CD8-positive, alpha-beta memory T cell (primary cell): Measurements from ENCODE around the gene C16orf96. TPM values are rescaled to one million over a fixed set of nuclear protein-coding genes. Genes with fewer than 3 reads are reported as not detected.
"Not testable (repeated sequence)": the region's sequence is repeated elsewhere in the genome, so short reads cannot be mapped to it uniquely, and the experiment has no call there.

Source experiments
- CTCF ChIA-PET: fragments of 350-600 bp; sonication (Branson Sonifier 250); formaldehyde crosslinking; loops from one replicate; lab custom pipeline; 2021; ENCODE audit warnings: antibody characterized with exemption; lab: Charles Lee
- POLR2A ChIA-PET: fragments of 350-600 bp; sonication (Branson Sonifier 250); formaldehyde crosslinking; loops from one replicate; lab custom pipeline; 2021; ENCODE audit warnings: antibody characterized with exemption; lab: Charles Lee
- DNase-seq, 5 donors: peaks; one replicate each; pipeline versions ENCODE4 v3.0.0 to v3.0.0-alpha.2; 2020 to 2022; ENCODE audit warnings: mixed read lengths in 1 of 5
- H3K27ac ChIP-seq: one replicate; pipeline ENCODE4 v1.7.0; 2013; ENCODE audit warnings: low read depth, mild to moderate bottlenecking, low read length, moderate library complexity
- H3K27me3 ChIP-seq: 2 replicates; pipeline ENCODE4 v1.7.0; 2013; ENCODE audit warnings: low read length, mild to moderate bottlenecking; ENCODE audit not compliant: insufficient read depth, poor library complexity, severe bottlenecking
- H3K36me3 ChIP-seq: 2 replicates; pipeline ENCODE4 v1.7.0; 2013; ENCODE audit warnings: mild to moderate bottlenecking, low read length, moderate library complexity; ENCODE audit not compliant: insufficient read depth
- H3K4me1 ChIP-seq: 2 replicates; pipeline ENCODE4 v1.7.0; 2013; ENCODE audit warnings: mild to moderate bottlenecking, low read length, moderate library complexity; ENCODE audit not compliant: insufficient read depth
- H3K4me3 ChIP-seq: 2 replicates; pipeline ENCODE4 v1.7.0; 2013; ENCODE audit warnings: mild to moderate bottlenecking, low read length
- H3K9me3 ChIP-seq: 2 replicates; pipeline ENCODE4 v1.7.0; 2013; ENCODE audit warnings: mild to moderate bottlenecking, low read length
- H3K27ac Mint-ChIP-seq, 8 donors: one replicate each; pipeline ENCODE4 v1.8.0; 2020 to 2021; ENCODE audit warnings: mixed read lengths in 8 of 8, mild to moderate bottlenecking in 6 of 8, inconsistent platforms in 3 of 8, moderate library complexity in 3 of 8
- H3K27me3 Mint-ChIP-seq, 2 donors: one replicate each; pipeline ENCODE4 v1.8.0; 2020 to 2021; ENCODE audit warnings: mixed read lengths in 2 of 2, mild to moderate bottlenecking in 1 of 2, moderate library complexity in 1 of 2
- H3K36me3 Mint-ChIP-seq, 3 donors: one replicate each; pipeline ENCODE4 v1.8.0; 2020 to 2021; ENCODE audit warnings: mixed read lengths in 3 of 3, inconsistent platforms in 1 of 3, mild to moderate bottlenecking in 1 of 3
- H3K4me1 Mint-ChIP-seq, 3 donors: one replicate each; pipeline ENCODE4 v1.8.0; 2020 to 2021; ENCODE audit warnings: mixed read lengths in 3 of 3, inconsistent platforms in 1 of 3, mild to moderate bottlenecking in 1 of 3
- H3K4me3 Mint-ChIP-seq, 7 donors: one replicate each; pipeline ENCODE4 v1.8.0; 2020 to 2021; ENCODE audit warnings: mixed read lengths in 7 of 7, mild to moderate bottlenecking in 6 of 7, moderate library complexity in 4 of 7, inconsistent platforms in 2 of 7
- H3K9me3 Mint-ChIP-seq, 5 donors: one replicate each; pipeline ENCODE4 v1.8.0; 2020 to 2022; ENCODE audit warnings: mixed read lengths in 5 of 5, mild to moderate bottlenecking in 3 of 5, moderate library complexity in 2 of 5, inconsistent platforms in 1 of 5
- polyA plus RNA-seq: library from polyadenylated mRNA; unstranded; fragments of 300-500 nt; fragmentation: Illumina TruSeq; gene quantifications from one replicate; pipeline ENCODE4 v1.2.3, GENCODE V29; 2021
- total RNA-seq, 2 experiments: library from RNA; stranded (reverse); gene quantifications; one replicate each; pipeline ENCODE4 v1.2.3, GENCODE V29; 2021

Gene C16orf96
- total and polyA plus RNA-seq, 3 experiments from 2014 or later, result 0.05 to 0.11 (median 0.07) TPM

DNA sequence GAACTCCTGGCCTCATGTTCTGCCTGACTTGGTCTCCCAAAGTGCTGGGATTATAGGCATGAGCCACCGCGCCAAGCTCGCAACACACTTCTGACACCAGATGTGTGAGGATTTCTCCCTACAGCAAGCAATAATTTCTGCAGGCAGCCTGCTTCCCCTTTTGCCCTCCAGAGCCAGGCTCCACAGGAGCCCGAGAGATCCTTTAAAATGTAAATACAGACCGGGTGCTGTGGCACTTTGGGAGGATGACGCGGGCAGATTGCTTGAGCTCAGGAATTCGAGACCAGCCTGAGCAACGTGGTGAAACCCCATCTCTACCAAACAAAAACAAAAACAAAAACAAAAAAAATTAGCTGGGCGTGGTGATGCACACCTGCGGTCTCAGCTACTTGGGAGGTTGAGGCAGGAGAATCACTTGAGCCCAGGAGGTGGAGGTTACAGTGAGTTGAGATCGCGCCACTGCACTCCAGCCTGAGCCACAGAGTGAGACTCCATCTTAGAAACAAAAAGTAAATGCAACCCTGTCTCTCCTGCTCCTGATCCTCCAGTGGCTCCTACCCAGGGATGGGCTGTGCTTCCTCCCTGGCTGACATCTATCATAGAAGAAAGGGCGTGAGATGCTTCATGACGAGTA is 14.7 kb downstream of the C16orf96 start:
- H3K4me1 Mint-ChIP-seq, result peaks cover 2 to 10% (median 8%) of the 10 kb centered on the region in 3 donors
- H3K36me3 Mint-ChIP-seq, result no peaks in the 10 kb centered on the region
- no peaks in the 10 kb centered on the region for H3K36me3 ChIP-seq
- H3K4me1 ChIP-seq, result no peaks in the 10 kb centered on the region
- no peak for DNase-seq
- H3K9me3 ChIP-seq, result no peaks in the 10 kb centered on the region
- CTCF ChIA-PET, result no interaction called here
- no peaks in the 10 kb centered on the region for H3K27me3 ChIP-seq
- H3K9me3 Mint-ChIP-seq, result no peaks in the 10 kb centered on the region
- no peak overlapping the region for H3K27ac ChIP-seq
- POLR2A ChIA-PET, result no interaction called here
- H3K4me3 ChIP-seq, result no peak overlapping the region
- H3K27me3 Mint-ChIP-seq, result peaks cover 0 to 5% of the 10 kb centered on the region in 2 donors
- no peak overlapping the region for H3K27ac Mint-ChIP-seq
- H3K4me3 Mint-ChIP-seq, result no peak overlapping the region

DNA sequence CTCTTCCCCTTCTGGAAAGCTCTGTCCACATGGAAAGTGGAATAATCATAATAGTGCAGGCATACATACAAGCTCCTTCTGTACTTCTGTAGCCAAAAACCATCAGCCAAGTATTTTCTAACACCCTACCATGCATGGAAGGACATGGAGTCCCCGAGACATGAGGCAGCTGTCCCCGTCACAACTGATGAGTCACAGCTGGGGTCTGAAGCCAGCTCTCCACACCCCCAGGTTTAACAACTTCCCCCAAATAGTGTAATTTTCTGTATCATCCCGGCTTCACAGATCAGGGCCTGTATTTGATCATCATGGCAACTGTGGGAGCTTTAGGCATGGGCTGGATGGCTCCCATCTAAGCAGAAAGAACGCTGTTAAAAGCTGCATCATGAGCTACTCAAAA is 16.6 kb downstream of the C16orf96 start:
- Mint-ChIP-seq H3K9me3 (no peaks in the 10 kb centered on the region), H3K36me3 (no peaks in the 10 kb centered on the region), H3K4me3 (no peak overlapping the region), H3K4me1 (no peaks in the 10 kb centered on the region), H3K27ac (no peak overlapping the region), H3K27me3 (peaks cover 0 to 5% of the 10 kb centered on the region in 2 donors)
- Histone ChIP-seq H3K36me3 (no peaks in the 10 kb centered on the region), H3K4me1 (no peaks in the 10 kb centered on the region), H3K4me3 (no peak overlapping the region), H3K27me3 (no peaks in the 10 kb centered on the region), H3K27ac (no peak overlapping the region), H3K9me3 (no peaks in the 10 kb centered on the region)
- ChIA-PET POLR2A (no interaction called here), CTCF (interaction anchor here (1.2 to 1.5 kb wide), 2 partner anchors 13 to 97 kb away, joined by 3 to 4 read pairs; partner anchors contain the start of gene HMOX2)
- no peak for DNase-seq

DNA sequence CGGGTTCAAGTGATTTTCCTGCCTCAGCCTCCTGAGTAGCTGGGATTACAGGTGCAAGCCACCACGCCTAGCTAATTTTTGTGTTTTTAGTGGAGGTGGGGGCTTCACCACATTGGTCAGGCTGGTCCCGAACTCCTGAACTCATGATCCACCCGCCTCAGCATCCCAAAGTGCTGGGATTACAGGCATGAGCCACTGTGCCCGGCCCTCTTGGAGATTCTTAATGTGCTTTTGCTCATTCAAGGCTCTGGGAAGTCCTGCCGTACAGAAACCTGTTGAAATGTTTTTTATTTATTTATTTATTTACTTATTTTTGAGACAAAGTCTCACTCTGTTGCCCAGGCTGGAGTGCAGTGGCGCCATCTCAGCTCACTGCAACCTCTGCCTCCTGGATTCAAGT is 17.8 kb downstream of the C16orf96 start:
- H3K4me1 Mint-ChIP-seq, H3K36me3 Mint-ChIP-seq, H3K9me3 Mint-ChIP-seq, H3K27ac ChIP-seq, H3K4me3 Mint-ChIP-seq, H3K27ac Mint-ChIP-seq, H3K4me1 ChIP-seq, H3K27me3 ChIP-seq, DNase-seq, H3K36me3 ChIP-seq, POLR2A ChIA-PET, H3K4me3 ChIP-seq, H3K9me3 ChIP-seq, H3K27me3 Mint-ChIP-seq: not testable (repeated sequence)
- CTCF ChIA-PET, result interaction anchor here (0.7 to 1.9 kb wide), 2 partner anchors 9 to 25 kb away, joined by 3 to 5 read pairs; no protein-coding TSS in a partner anchor

DNA sequence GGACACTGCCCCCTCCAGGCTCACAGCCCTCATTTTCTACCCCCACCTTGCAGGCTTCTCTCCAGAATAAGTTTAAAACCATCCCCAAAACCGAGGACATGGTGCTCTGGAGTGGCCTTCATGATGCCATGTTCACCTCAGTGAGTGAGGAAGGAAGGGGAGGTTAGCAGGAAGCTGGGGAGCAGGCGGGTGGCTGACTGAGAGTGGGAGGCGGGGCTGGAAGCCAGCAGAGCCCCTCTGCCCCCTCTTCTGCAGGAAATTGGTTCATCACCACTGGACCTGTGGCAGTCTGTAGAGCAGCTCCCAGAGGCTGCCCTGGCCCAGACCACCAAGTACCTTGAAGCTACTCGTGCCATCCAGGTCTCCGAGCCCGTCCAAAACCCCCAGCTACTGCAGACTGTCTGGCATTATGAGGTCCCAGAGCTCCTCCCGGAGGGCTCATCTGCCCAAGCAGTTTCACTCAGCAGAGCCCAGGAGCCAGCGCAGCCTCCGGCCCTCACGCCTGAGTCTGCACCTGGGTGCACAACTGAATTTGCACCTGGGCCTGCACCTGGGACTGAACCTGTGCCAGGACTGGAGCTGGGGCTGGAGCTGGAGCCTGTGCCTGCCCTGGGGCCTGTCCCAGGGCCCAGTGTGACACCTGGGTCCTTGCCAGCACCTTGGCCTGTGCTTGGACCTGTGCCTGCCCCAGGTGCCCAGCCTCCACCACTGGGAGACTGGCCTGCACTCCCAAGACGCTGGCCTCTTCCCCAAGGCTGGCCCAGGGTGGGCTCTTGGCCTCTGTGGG is 19.0 kb downstream of the C16orf96 start:
- Histone ChIP-seq H3K4me1 (no peaks in the 10 kb centered on the region), H3K36me3 (no peaks in the 10 kb centered on the region), H3K9me3 (no peaks in the 10 kb centered on the region), H3K27me3 (no peaks in the 10 kb centered on the region), H3K27ac (no peak overlapping the region), H3K4me3 (no peak overlapping the region)
- ChIA-PET CTCF (interaction anchor here (1.9 kb wide), 1 partner anchor 10 kb away, joined by 5 read pairs; no protein-coding TSS in a partner anchor), POLR2A (interaction anchor here (0.6 kb wide), 1 partner anchor 453 kb away, joined by 3 read pairs; no protein-coding TSS in a partner anchor)
- peak in 1 of 5 donors; percentile 3 for DNase-seq
- Mint-ChIP-seq H3K27me3 (peaks cover 0 to 5% of the 10 kb centered on the region in 2 donors), H3K9me3 (no peaks in the 10 kb centered on the region), H3K27ac (no peak overlapping the region), H3K36me3 (no peaks in the 10 kb centered on the region), H3K4me1 (no peaks in the 10 kb centered on the region), H3K4me3 (no peak overlapping the region)

DNA sequence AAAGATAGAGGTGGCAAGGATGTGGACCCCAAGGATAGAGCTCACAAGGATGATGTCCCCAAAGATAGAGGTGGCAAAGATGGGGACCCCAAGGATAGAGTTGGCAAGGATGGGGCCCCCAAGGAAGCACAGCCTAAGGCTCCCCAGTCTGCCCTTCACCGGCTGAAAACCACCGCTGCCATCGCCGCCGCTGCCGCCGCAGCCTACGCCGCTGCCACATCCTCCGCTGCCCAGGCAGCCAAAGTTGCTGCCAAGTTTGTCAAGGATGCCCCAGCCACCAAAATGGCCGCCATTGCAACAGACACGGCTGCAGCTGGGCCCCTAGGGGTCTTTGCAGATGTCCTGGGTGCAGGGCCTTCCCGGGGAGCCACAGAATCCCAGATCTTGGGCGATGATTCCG is 19.9 kb downstream of the C16orf96 start:
- H3K36me3 Mint-ChIP-seq, result no peaks in the 10 kb centered on the region
- Histone ChIP-seq H3K36me3 (no peaks in the 10 kb centered on the region), H3K4me3 (no peak overlapping the region), H3K4me1 (no peaks in the 10 kb centered on the region), H3K27me3 (no peaks in the 10 kb centered on the region), H3K9me3 (no peaks in the 10 kb centered on the region), H3K27ac (no peak overlapping the region)
- DNase-seq, result no peak
- no peaks in the 10 kb centered on the region for H3K9me3 Mint-ChIP-seq
- no peak overlapping the region for H3K4me3 Mint-ChIP-seq
- CTCF ChIA-PET, result no interaction called here
- POLR2A ChIA-PET, result no interaction called here
- H3K4me1 Mint-ChIP-seq, result no peaks in the 10 kb centered on the region
- no peak overlapping the region for H3K27ac Mint-ChIP-seq
- H3K27me3 Mint-ChIP-seq, result peaks cover 0 to 5% of the 10 kb centered on the region in 2 donors

DNA sequence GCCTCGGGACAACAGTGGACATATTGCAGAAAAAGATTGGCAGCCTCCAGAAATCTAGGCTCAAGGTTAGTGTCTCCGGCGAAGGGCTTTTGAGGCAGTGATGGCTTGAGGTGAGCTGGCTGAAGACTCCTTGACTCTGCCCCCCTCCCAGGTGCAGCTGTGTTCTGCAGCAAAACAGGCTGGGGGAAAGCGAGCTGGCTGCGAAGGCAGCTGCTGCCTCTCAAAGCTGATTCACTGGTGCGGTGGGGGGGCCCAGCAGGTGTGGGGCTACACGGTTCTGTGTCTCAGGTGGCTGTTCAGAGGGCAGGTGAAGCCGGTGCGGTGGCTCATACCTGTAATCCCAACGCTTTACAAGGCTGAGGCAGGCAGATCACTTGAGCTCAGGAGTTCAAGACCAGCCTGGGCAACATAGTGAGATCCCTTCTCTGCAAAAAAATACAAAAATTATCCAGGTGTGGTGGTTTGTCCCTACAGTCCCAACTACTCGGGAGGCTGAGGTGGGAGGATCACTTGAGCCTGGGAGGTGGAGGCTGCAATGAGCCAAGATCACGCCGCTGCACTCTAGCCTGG is 22.9 kb downstream of the C16orf96 start:
- no peaks in the 10 kb centered on the region for H3K36me3 Mint-ChIP-seq
- DNase-seq, result no peak
- no peak overlapping the region for H3K27ac ChIP-seq
- no peaks in the 10 kb centered on the region for H3K9me3 Mint-ChIP-seq
- CTCF ChIA-PET, result no interaction called here
- no peaks in the 10 kb centered on the region for H3K4me1 Mint-ChIP-seq
- H3K4me3 ChIP-seq, result no peak overlapping the region
- no peaks in the 10 kb centered on the region for H3K27me3 ChIP-seq
- H3K36me3 ChIP-seq, result no peaks in the 10 kb centered on the region
- peaks cover 0 to 1% of the 10 kb centered on the region in 2 donors for H3K27me3 Mint-ChIP-seq
- H3K27ac Mint-ChIP-seq, result no peak overlapping the region
- POLR2A ChIA-PET, result no interaction called here
- no peaks in the 10 kb centered on the region for H3K9me3 ChIP-seq
- H3K4me1 ChIP-seq, result no peaks in the 10 kb centered on the region
- H3K4me3 Mint-ChIP-seq, result no peak overlapping the region

DNA sequence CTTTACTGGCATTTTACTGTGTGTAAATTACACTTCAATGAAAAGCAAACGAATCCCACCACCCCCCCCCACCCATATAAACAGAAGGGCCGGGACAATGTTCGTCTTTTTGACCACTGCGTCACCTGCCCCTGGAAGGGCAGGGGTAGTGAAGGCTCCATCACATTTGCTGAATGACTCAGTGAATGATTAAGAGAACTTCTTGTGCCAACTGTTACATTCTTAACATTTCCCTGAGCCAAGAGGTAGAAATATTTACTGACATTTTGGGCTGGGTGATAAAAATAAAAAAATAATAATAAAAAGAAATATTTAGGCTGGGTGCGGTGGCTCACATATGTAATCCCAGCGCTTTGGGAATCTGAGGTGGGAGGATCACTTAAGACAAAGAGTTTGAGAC is 24.1 kb downstream of the C16orf96 start:
- CTCF ChIA-PET, result no interaction called here

DNA sequence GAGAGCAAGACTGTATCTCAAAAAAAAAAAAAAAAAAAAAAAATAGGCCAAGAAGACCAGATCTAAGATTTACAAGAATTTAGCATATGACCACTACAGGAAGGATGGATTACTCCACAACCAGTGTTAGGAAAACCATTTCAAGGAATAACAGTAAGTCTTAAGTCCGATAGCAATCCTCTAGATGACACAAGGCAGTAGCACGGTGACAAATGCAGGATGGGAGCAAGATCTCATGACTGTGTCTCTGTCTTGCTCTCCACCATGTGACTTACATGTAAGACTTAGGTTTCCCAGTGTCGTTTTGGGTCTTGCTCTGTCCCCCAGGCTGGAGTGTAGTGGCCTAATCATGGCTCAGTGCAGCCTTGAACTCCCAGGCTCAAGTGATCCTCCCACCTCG is 27.8 kb downstream of the C16orf96 start:
- peaks cover 0 to 2% (median 2%) of the 10 kb centered on the region in 5 donors for H3K9me3 Mint-ChIP-seq
- Histone ChIP-seq H3K4me1 (no peaks in the 10 kb centered on the region), H3K27me3 (peaks cover 5% of the 10 kb centered on the region), H3K4me3 (no peak overlapping the region), H3K27ac (no peak overlapping the region), H3K36me3 (no peaks in the 10 kb centered on the region), H3K9me3 (no peaks in the 10 kb centered on the region)
- H3K27ac Mint-ChIP-seq, result no peak overlapping the region
- peaks cover 9 to 10% of the 10 kb centered on the region in 2 donors for H3K27me3 Mint-ChIP-seq
- ChIA-PET CTCF (interaction anchor here (0.7 to 2.2 kb wide), 2 partner anchors 76 to 745 kb away, joined by 4 to 12 read pairs; no protein-coding TSS in a partner anchor), POLR2A (no interaction called here)
- no peak overlapping the region for H3K4me3 Mint-ChIP-seq
- peaks cover 0 to 3% (median 2%) of the 10 kb centered on the region in 3 donors for H3K4me1 Mint-ChIP-seq
- H3K36me3 Mint-ChIP-seq, result peaks cover 0 to 3% (median 0%) of the 10 kb centered on the region in 3 donors
- DNase-seq, result no peak

More for the DNA sequence above, 24.1 kb downstream of the C16orf96 start:
- POLR2A ChIA-PET, result no interaction called here
- H3K27me3 ChIP-seq, result no peaks in the 10 kb centered on the region
- H3K9me3 Mint-ChIP-seq, result no peaks in the 10 kb centered on the region
- H3K4me1 Mint-ChIP-seq, result no peaks in the 10 kb centered on the region
- H3K4me3 ChIP-seq, result no peak overlapping the region
- H3K9me3 ChIP-seq, result no peaks in the 10 kb centered on the region
- H3K4me1 ChIP-seq, result no peaks in the 10 kb centered on the region
- no peak overlapping the region for H3K27ac Mint-ChIP-seq
- no peak for DNase-seq
- H3K36me3 Mint-ChIP-seq, result no peaks in the 10 kb centered on the region
- H3K36me3 ChIP-seq, result no peaks in the 10 kb centered on the region
- no peaks in the 10 kb centered on the region for H3K27me3 Mint-ChIP-seq
- no peak overlapping the region for H3K4me3 Mint-ChIP-seq
- H3K27ac ChIP-seq, result no peak overlapping the region
